Loucy (cell line): Measurements from ENCODE around the gene ADAMTS12.

Experiments
- H2AFZ ChIP-seq: fragments of 200-600 bp; sonication (generic); 2 replicates; pipeline ENCODE4 v1.6.0; 2016; ENCODE audit warnings: antibody characterized with exemption, mild to moderate bottlenecking, low read length, moderate library complexity
- H3F3A ChIP-seq: fragments of 200-600 bp; 2 replicates; pipeline ENCODE4 v1.6.0; 2016; ENCODE audit warnings: antibody characterized with exemption, low read depth, mild to moderate bottlenecking
- H3K27me3 ChIP-seq: fragments of 200-600 bp; sonication (generic); 2 replicates; pipeline ENCODE4 v1.6.1; 2014; ENCODE audit warnings: low read length, mild to moderate bottlenecking; ENCODE audit not compliant: insufficient read depth, poor library complexity, severe bottlenecking
- H3K36me3 ChIP-seq: fragments of 200-600 bp; sonication (generic); 2 replicates; pipeline ENCODE4 v1.6.1; 2016; ENCODE audit warnings: low read length; ENCODE audit not compliant: insufficient read depth
- H3K4me1 ChIP-seq: fragments of 200-600 bp; sonication (generic); 2 replicates; pipeline ENCODE4 v1.5.1; 2014; ENCODE audit warnings: low read length, mild to moderate bottlenecking; ENCODE audit not compliant: insufficient read depth, poor library complexity, severe bottlenecking
- H3K4me2 ChIP-seq: fragments of 200-600 bp; sonication (generic); 2 replicates; pipeline ENCODE4 v1.6.0; 2014; ENCODE audit warnings: antibody characterized with exemption, low read length, low read depth, mild to moderate bottlenecking; ENCODE audit not compliant: poor library complexity, severe bottlenecking
- H3K4me3 ChIP-seq: fragments of 200-600 bp; sonication (generic); 2 replicates; pipeline ENCODE4 v1.5.1; 2014; ENCODE audit warnings: low read length, mild to moderate bottlenecking, mixed read lengths; ENCODE audit not compliant: poor library complexity, severe bottlenecking
- H3K79me2 ChIP-seq: fragments of 200-600 bp; sonication (generic); 2 replicates; pipeline ENCODE4 v1.6.1; 2014; ENCODE audit warnings: low read length; ENCODE audit not compliant: insufficient read depth
- H3K9ac ChIP-seq: fragments of 200-600 bp; sonication (generic); 2 replicates; pipeline ENCODE4 v1.6.0; 2014; ENCODE audit warnings: mild to moderate bottlenecking, low read depth, low read length, moderate library complexity; ENCODE audit not compliant: poor library complexity, severe bottlenecking
- H3K9me2 ChIP-seq: fragments of 200-600 bp; sonication (generic); replicated peaks from 2 replicates; pipeline ENCODE4 v1.6.1; 2016; ENCODE audit warnings: low read depth, low read length, mixed read lengths
- H3K9me3 ChIP-seq: fragments of 200-600 bp; sonication (generic); 2 replicates; pipeline ENCODE4 v1.6.1; 2014; ENCODE audit warnings: mild to moderate bottlenecking, antibody characterized with exemption, low read length, low read depth; ENCODE audit not compliant: insufficient read depth
- H4K20me1 ChIP-seq: fragments of 200-600 bp; sonication (generic); 2 replicates; pipeline ENCODE4 v1.6.0; 2014; ENCODE audit warnings: antibody characterized with exemption, low read length, mild to moderate bottlenecking; ENCODE audit not compliant: insufficient read depth, poor library complexity, severe bottlenecking
- CTCF ChIP-seq: fragments of 200-600 bp; sonication (generic); conservative IDR thresholded peaks from 2 replicates; pipeline ENCODE4 v1.5.1; 2014; ENCODE audit warnings: mild to moderate bottlenecking, antibody characterized with exemption, low read length
- EZH2phosphoT487 ChIP-seq: fragments of 200-600 bp; IDR thresholded peaks from 2 replicates; pipeline ENCODE4 v1.6.1; 2018; ENCODE audit warnings: antibody characterized with exemption, mild to moderate bottlenecking, moderate library complexity, borderline replicate concordance

ADAMTS12 gene

GRCh38 chr5:33848554-33848953 lies 43.2 kb downstream of the ADAMTS12 start:
- Histone ChIP-seq H3K9ac (no peak overlapping the region), H3K27me3 (no peaks in the 10 kb centered on the region), H3F3A (0 out of 2 replicates have a peak, but pooled peaks cover 8% of the 10 kb centered on the region), H3K36me3 (no peaks in the 10 kb centered on the region), H3K79me2 (no peaks in the 10 kb centered on the region), H3K4me1 (peaks cover 24% of the 10 kb centered on the region), H4K20me1 (no peaks in the 10 kb centered on the region), H3K9me2 (no peaks in the 10 kb centered on the region), H3K4me3 (no peak overlapping the region), H3K9me3 (no peaks in the 10 kb centered on the region), H2AFZ (no peak overlapping the region), H3K4me2 (no peak overlapping the region)
- TF ChIP-seq CTCF (no peak), EZH2phosphoT487 (no peak)

GRCh38 chr5:33846851-33847250 lies 44.9 kb downstream of the ADAMTS12 start:
- no peak overlapping the region for H2AFZ ChIP-seq
- 0 out of 2 replicates have a peak, but pooled peaks cover 8% of the 10 kb centered on the region for H3F3A ChIP-seq
- no peaks in the 10 kb centered on the region for H3K9me2 ChIP-seq
- H3K4me3 ChIP-seq, result no peak overlapping the region
- TF ChIP-seq CTCF (no peak), EZH2phosphoT487 (no peak)
- no peak overlapping the region for H3K4me2 ChIP-seq
- H4K20me1 ChIP-seq, result no peaks in the 10 kb centered on the region
- H3K36me3 ChIP-seq, result no peaks in the 10 kb centered on the region
- H3K9me3 ChIP-seq, result no peaks in the 10 kb centered on the region
- no peaks in the 10 kb centered on the region for H3K79me2 ChIP-seq
- no peak overlapping the region for H3K9ac ChIP-seq
- H3K4me1 ChIP-seq, result peaks cover 36% of the 10 kb centered on the region
- no peaks in the 10 kb centered on the region for H3K27me3 ChIP-seq

GRCh38 chr5:33843579-33843978 lies 48.2 kb downstream of the ADAMTS12 start:
- Histone ChIP-seq H3K4me1 (peaks cover 38% of the 10 kb centered on the region), H3K4me3 (no peak overlapping the region), H3K36me3 (no peaks in the 10 kb centered on the region), H3K79me2 (no peaks in the 10 kb centered on the region), H3K4me2 (no peak overlapping the region), H3K27me3 (no peaks in the 10 kb centered on the region), H2AFZ (no peak overlapping the region), H3K9me2 (no peaks in the 10 kb centered on the region), H4K20me1 (no peaks in the 10 kb centered on the region), H3K9ac (no peak overlapping the region), H3K9me3 (no peaks in the 10 kb centered on the region), H3F3A (no peaks in the 10 kb centered on the region)
- TF ChIP-seq CTCF (no peak), EZH2phosphoT487 (no peak)
